H1 (cell line): ENCODE measurements around the gene VAV2. TPM values are rescaled to one million over a fixed set of nuclear protein-coding genes. Genes with fewer than 3 reads are reported as not detected.

Experiments used
- CTCF ChIA-PET: fragments of 300-600 bp; sonication (Branson Sonifier 250); formaldehyde crosslinking; loops from one replicate; lab custom pipeline; 2021; ENCODE audit not compliant: partially characterized antibody; lab: Charles Lee
- POLR2A ChIA-PET: fragments of 300-600 bp; sonication (Branson Sonifier 250); formaldehyde crosslinking; loops from one replicate; lab custom pipeline; 2021; ENCODE audit warnings: inconsistent platforms; ENCODE audit not compliant: partially characterized antibody; lab: Charles Lee
- DNase-seq, 2 experiments: peaks; one replicate each; pipeline versions ENCODE4 v3.0.0 to v3.0.0-alpha.2; 2010 to 2022; ENCODE audit warnings: low spot score in 2 of 2, low read depth in 1 of 2, mixed read lengths in 1 of 2
- FAIRE-seq: peaks from 2 replicates; lab custom pipeline; 2011; peaks lifted over from hg19 to GRCh38; lab: Jason Lieb, UNC
- H2AFZ ChIP-seq: 2 replicates; pipeline ENCODE4 v1.8.1; 2012; ENCODE audit warnings: low read length, inconsistent platforms
- H2AK5ac ChIP-seq: 2 replicates; pipeline ENCODE4 v1.6.1; 2013; ENCODE audit warnings: low read depth, low read length
- H2BK120ac ChIP-seq: replicated peaks from 2 replicates; pipeline ENCODE3; 2013; ENCODE audit warnings: low read depth, low read length, inconsistent platforms
- H2BK12ac ChIP-seq: 2 replicates; pipeline ENCODE4 v1.6.1; 2013; ENCODE audit warnings: low read depth, low read length
- H2BK15ac ChIP-seq: 2 replicates; pipeline ENCODE4 v1.6.1; 2013; ENCODE audit warnings: low read length
- H2BK20ac ChIP-seq: 2 replicates; pipeline ENCODE4 v1.6.1; 2013; ENCODE audit warnings: low read length
- H2BK5ac ChIP-seq: 2 replicates; pipeline ENCODE4 v1.6.1; 2013; ENCODE audit warnings: low read depth, low read length
- H3K14ac ChIP-seq: 2 replicates; pipeline ENCODE4 v1.6.1; 2013; ENCODE audit warnings: inconsistent platforms; ENCODE audit not compliant: insufficient read length
- H3K18ac ChIP-seq: 2 replicates; pipeline ENCODE4 v1.6.1; 2013; ENCODE audit warnings: low read length; ENCODE audit errors: extremely low read depth
- H3K23ac ChIP-seq: 2 replicates; pipeline ENCODE4 v1.6.1; 2013; ENCODE audit warnings: inconsistent platforms; ENCODE audit not compliant: insufficient read length
- H3K23me2 ChIP-seq: 2 replicates; pipeline ENCODE4 v1.6.1; 2013; ENCODE audit warnings: low read depth, low read length
- H3K27ac ChIP-seq: 2 replicates; pipeline ENCODE4 v1.6.1; 2011; ENCODE audit warnings: low read depth, low read length, inconsistent platforms
- H3K27me3 ChIP-seq, 4 experiments: replicated peaks in 1 of 4; 1 replicate in 1 of 4; 2 replicates in 3 of 4; pipeline versions ENCODE4 v1.6.1 to v1.8.1; 2011 to 2013; ENCODE audit warnings: low read length in 3 of 4, mild to moderate bottlenecking in 3 of 4, inconsistent platforms in 2 of 4, mixed read lengths in 2 of 4, moderate library complexity in 1 of 4; ENCODE audit not compliant: control insufficient read depth in 3 of 4, insufficient read depth in 3 of 4; ENCODE audit errors: extremely low read depth in 1 of 4
- H3K36me3 ChIP-seq, 4 experiments: 2 replicates each; pipeline versions ENCODE4 v1.6.1 to v1.8.1; 2011 to 2013; ENCODE audit warnings: mild to moderate bottlenecking in 4 of 4, low read length in 3 of 4, moderate library complexity in 2 of 4, control low read depth in 1 of 4, inconsistent platforms in 1 of 4; ENCODE audit not compliant: insufficient read depth in 4 of 4, control insufficient read depth in 2 of 4
- H3K4ac ChIP-seq: replicated peaks from 2 replicates; pipeline ENCODE3; 2013; ENCODE audit warnings: low read length, low read depth, mixed read lengths, inconsistent platforms; ENCODE audit not compliant: insufficient read length
- H3K4me1 ChIP-seq, 4 experiments: replicated peaks in 1 of 4; 1 replicate in 1 of 4; 2 replicates in 3 of 4; pipeline versions ENCODE4 v1.6.1 to v1.8.1; 2011 to 2013; ENCODE audit warnings: low read length in 3 of 4, inconsistent platforms in 2 of 4, mixed read lengths in 1 of 4; ENCODE audit not compliant: insufficient read depth in 4 of 4, control insufficient read depth in 3 of 4
- H3K4me2 ChIP-seq, 2 experiments: 2 replicates each; pipeline versions ENCODE4 v1.6.1 to v1.8.1; 2011 to 2013; ENCODE audit warnings: low read depth in 2 of 2, low read length in 2 of 2, control low read depth in 1 of 2, inconsistent platforms in 1 of 2, mild to moderate bottlenecking in 1 of 2; ENCODE audit not compliant: insufficient read depth in 1 of 2
- H3K4me3 ChIP-seq, 4 experiments: fragments of 200-600, 300-600 bp in 1 of 4; sonication (generic), shearing (Covaris generic), sonication (Bioruptor Twin) in 1 of 4; 2 replicates each; pipeline versions ENCODE4 v1.5.1 to v1.8.1; 2011 to 2016; ENCODE audit warnings: low read length in 4 of 4, low read depth in 3 of 4, control low read depth in 2 of 4, inconsistent platforms in 2 of 4, mild to moderate bottlenecking in 2 of 4, mixed read lengths in 1 of 4, moderate library complexity in 1 of 4; ENCODE audit not compliant: insufficient read depth in 2 of 4; ENCODE audit errors: extremely low read depth in 1 of 4
- H3K56ac ChIP-seq: replicated peaks from 2 replicates; pipeline ENCODE3; 2013; ENCODE audit warnings: low read depth, mild to moderate bottlenecking, mixed read lengths, low read length, inconsistent platforms; ENCODE audit not compliant: insufficient read length
- H3K79me1 ChIP-seq: 2 replicates; pipeline ENCODE4 v1.6.1; 2013; ENCODE audit warnings: low read depth, low read length, control low read depth
- H3K79me2 ChIP-seq, 2 experiments: 2 replicates each; pipeline versions ENCODE4 v1.6.1 to v1.8.1; 2012 to 2013; ENCODE audit warnings: low read length in 2 of 2, mild to moderate bottlenecking in 2 of 2, inconsistent platforms in 1 of 2; ENCODE audit not compliant: insufficient read depth in 2 of 2, control insufficient read depth in 1 of 2
- H3K9ac ChIP-seq, 4 experiments: replicated peaks in 1 of 4; 1 replicate in 1 of 4; 2 replicates in 3 of 4; pipeline versions ENCODE4 v1.6.1 to v1.8.1; 2011 to 2013; ENCODE audit warnings: low read depth in 3 of 4, low read length in 3 of 4, control low read depth in 2 of 4, mild to moderate bottlenecking in 2 of 4, moderate library complexity in 2 of 4, inconsistent platforms in 1 of 4; ENCODE audit errors: extremely low read depth in 1 of 4
- H3K9me3 ChIP-seq, 2 experiments: 2 replicates each; pipeline versions ENCODE4 v1.6.1 to v1.8.1; 2012 to 2013; ENCODE audit warnings: mild to moderate bottlenecking in 2 of 2, moderate library complexity in 2 of 2, control low read depth in 1 of 2, inconsistent platforms in 1 of 2, low read depth in 1 of 2, low read length in 1 of 2, mixed read lengths in 1 of 2; ENCODE audit not compliant: insufficient read depth in 2 of 2
- H4K20me1 ChIP-seq, 2 experiments: replicated peaks in 1 of 2; 2 replicates each; pipeline versions ENCODE3 to v1.8.1; 2011 to 2013; ENCODE audit warnings: inconsistent platforms in 2 of 2, low read length in 2 of 2, mild to moderate bottlenecking in 1 of 2; ENCODE audit not compliant: insufficient read depth in 2 of 2, control insufficient read depth in 1 of 2
- H4K5ac ChIP-seq: 2 replicates; pipeline ENCODE4 v1.6.1; 2013; ENCODE audit warnings: low read length, low read depth, mixed read lengths, inconsistent platforms; ENCODE audit not compliant: insufficient read length
- H4K8ac ChIP-seq: 2 replicates; pipeline ENCODE4 v1.8.0; 2013; ENCODE audit warnings: mild to moderate bottlenecking, moderate library complexity, low read length, inconsistent platforms; ENCODE audit not compliant: insufficient read depth; ENCODE audit errors: extremely low read depth
- H4K91ac ChIP-seq: replicated peaks from 2 replicates; pipeline ENCODE3; 2013; ENCODE audit warnings: low read length, mixed read lengths, inconsistent platforms; ENCODE audit not compliant: insufficient read length
- CEBPB ChIP-seq: IDR thresholded peaks from 2 replicates; pipeline ENCODE4 v1.6.1; 2012; ENCODE audit warnings: low read depth, low read length
- CTBP2 ChIP-seq: IDR thresholded peaks from 2 replicates; pipeline ENCODE4 v1.7.0; 2011; ENCODE audit warnings: borderline replicate concordance, mild to moderate bottlenecking, moderate library complexity, mixed read lengths, low read length; ENCODE audit not compliant: insufficient read depth, insufficient read length
- HDAC6 ChIP-seq: IDR thresholded peaks from one replicate; pipeline ENCODE4 v1.7.1; 2012; ENCODE audit warnings: low read depth, mild to moderate bottlenecking, inconsistent platforms, low read length, moderate library complexity
- MAX ChIP-seq: IDR thresholded peaks from 2 replicates; pipeline ENCODE4 v1.6.1; 2012; ENCODE audit warnings: inconsistent platforms
- NANOG ChIP-seq: IDR thresholded peaks from 2 replicates; pipeline ENCODE4 v1.6.1; 2011; ENCODE audit warnings: low read length, low read depth, mild to moderate bottlenecking, inconsistent platforms; ENCODE audit not compliant: insufficient read depth, poor library complexity, severe bottlenecking
- SAP30 ChIP-seq: fragments of 300-600 bp; sonication (generic); IDR thresholded peaks from 2 replicates; pipeline ENCODE4 v1.7.1; 2012; ENCODE audit warnings: low read length, moderate library complexity, mild to moderate bottlenecking, inconsistent platforms; ENCODE audit not compliant: insufficient read depth, insufficient replicate concordance
- SIN3A ChIP-seq, 2 experiments: IDR thresholded peaks in 1 of 2; conservative IDR thresholded peaks in 1 of 2; 2 replicates each; pipeline ENCODE4 v1.6.1; 2011 to 2012; ENCODE audit warnings: low read length in 2 of 2, improper control_type of control experiment in 1 of 2, low read depth in 1 of 2, mild to moderate bottlenecking in 1 of 2
- YY1 ChIP-seq: IDR thresholded peaks from 2 replicates; pipeline ENCODE4 v1.6.1; 2011; ENCODE audit warnings: low read depth, mild to moderate bottlenecking, low read length
- WGBS, 2 experiments: shearing (Covaris generic) in 1 of 2; methylation state at CpG; one replicate each; pipeline versions ENCODE4 v1.1.6 to v1.1.7; 2013 to 2015; ENCODE audit warnings: low lambda C conversion rate in 2 of 2, mixed read lengths in 2 of 2, inconsistent platforms in 1 of 2, low coverage in 1 of 2, missing lambda C conversion rate in 1 of 2; ENCODE audit not compliant: insufficient replicate concordance in 2 of 2, insufficient coverage in 1 of 2, insufficient read length in 1 of 2; ENCODE audit errors: extremely low coverage in 1 of 2, missing lambda C conversion rate in 1 of 2; 5-methylcytosine and 5-hydroxymethylcytosine counted together
- polyA plus RNA-seq, 7 experiments: library from polyadenylated mRNA; depleted of rRNA in 3 of 7; stranded (reverse) in 5 of 7; unstranded in 2 of 7; fragments of >200 nt in 5 of 7; fragments of 200-250 nt in 2 of 7; gene quantifications; 1 replicate in 5 of 7; 2 replicates in 1 of 7; 4 replicates in 1 of 7; pipeline versions ENCODE4 v1.2.1 to v1.2.3, GENCODE V29; 2011 to 2013; ENCODE audit warnings: missing spikeins in 2 of 7, mixed read lengths in 2 of 7
- total RNA-seq: library from RNA; stranded (reverse); fragmentation: NEBNext Ultra II Directional; extraction: Animal tissue kit (Norgen Biotek cat#: 25700); gene quantifications from 2 replicates; pipeline ENCODE4 v1.2.1, GENCODE V29; 2021
- TF ChIP-seq, protein P1 (sequence below): IDR thresholded peaks from 2 replicates; pipeline ENCODE4 v1.6.1; 2012; ENCODE audit warnings: low read length, inconsistent platforms

The VAV2 gene
- total and polyA plus RNA-seq, 2 of the 8 experiments (the other 6 are each of a cell fraction or from before 2014, with no cell fraction given), result 13.6 to 37.6 TPM

DNA sequence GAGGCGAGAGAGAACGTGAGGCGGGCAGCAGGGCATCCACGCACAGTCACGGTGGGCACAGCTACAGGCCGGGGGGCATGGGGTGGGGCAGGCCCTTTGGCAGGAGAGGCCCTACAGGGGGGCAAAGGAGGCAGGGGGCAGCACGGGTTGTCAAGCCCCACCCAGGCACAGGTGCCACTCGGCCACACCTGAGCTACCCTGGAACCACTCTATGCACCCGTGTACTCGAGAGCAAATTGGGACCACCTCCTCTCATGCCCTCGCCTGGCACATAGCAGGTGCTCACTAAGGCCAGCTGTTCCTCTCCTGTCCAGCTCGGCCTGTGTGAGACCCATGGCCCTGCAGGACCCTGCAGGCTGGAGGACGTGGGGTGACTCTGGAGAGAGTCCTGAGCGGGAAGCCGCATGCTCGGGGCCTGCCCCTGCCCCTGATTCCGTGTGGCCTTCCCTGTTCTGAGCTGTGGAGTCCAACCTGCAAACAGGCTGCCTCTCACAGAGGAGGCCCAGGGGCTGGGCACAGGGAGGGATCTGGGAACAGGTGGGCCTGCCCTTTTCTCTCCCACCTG lies 222.5 kb downstream of the VAV2 start:
- no peaks in the 10 kb centered on the region for H3K79me1 ChIP-seq
- H2BK15ac ChIP-seq, result no peak overlapping the region
- no peak overlapping the region for H4K5ac ChIP-seq
- no peak overlapping the region for H2BK20ac ChIP-seq
- H3K23ac ChIP-seq, result no peak overlapping the region
- H3K9me3 ChIP-seq, result peaks cover 0 to 3% of the 10 kb centered on the region in 2 experiments; a peak in 1 of 4 replicates
- no peaks in the 10 kb centered on the region for H3K23me2 ChIP-seq
- no peak overlapping the region for H2BK5ac ChIP-seq
- peaks cover 3 to 22% (median 13%) of the 10 kb centered on the region in 4 experiments; a peak in 7 of 8 replicates for H3K36me3 ChIP-seq
- no peak for TF ChIP-seq NANOG
- no peak for TF ChIP-seq CEBPB
- no peak for TF ChIP-seq CTBP2
- TF ChIP-seq YY1, result no peak
- no peak for TF ChIP-seq SIN3A (conservative IDR thresholded peaks at IDR 0.05 in 1 of 2, IDR thresholded peaks at IDR 0.05 in 1 of 2; ENCODE audit: low read depth in 1 of 2, low read length in 2 of 2)
- TF ChIP-seq HDAC6, result no peak
- no peak for TF ChIP-seq MAX
- no peak for TF ChIP-seq SAP30
- TF ChIP-seq, protein P1, sequence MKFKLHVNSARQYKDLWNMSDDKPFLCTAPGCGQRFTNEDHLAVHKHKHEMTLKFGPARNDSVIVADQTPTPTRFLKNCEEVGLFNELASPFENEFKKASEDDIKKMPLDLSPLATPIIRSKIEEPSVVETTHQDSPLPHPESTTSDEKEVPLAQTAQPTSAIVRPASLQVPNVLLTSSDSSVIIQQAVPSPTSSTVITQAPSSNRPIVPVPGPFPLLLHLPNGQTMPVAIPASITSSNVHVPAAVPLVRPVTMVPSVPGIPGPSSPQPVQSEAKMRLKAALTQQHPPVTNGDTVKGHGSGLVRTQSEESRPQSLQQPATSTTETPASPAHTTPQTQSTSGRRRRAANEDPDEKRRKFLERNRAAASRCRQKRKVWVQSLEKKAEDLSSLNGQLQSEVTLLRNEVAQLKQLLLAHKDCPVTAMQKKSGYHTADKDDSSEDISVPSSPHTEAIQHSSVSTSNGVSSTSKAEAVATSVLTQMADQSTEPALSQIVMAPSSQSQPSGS, result no peak
- no peak overlapping the region for H2AFZ ChIP-seq
- H3K79me2 ChIP-seq, result no peaks in the 10 kb centered on the region
- H4K91ac ChIP-seq, result no peak overlapping the region
- H2BK120ac ChIP-seq, result no peak overlapping the region
- POLR2A ChIA-PET, result interaction anchor here (1.7 kb wide), 1 partner anchor 11 kb away, joined by 3 read pairs; no protein-coding TSS in a partner anchor
- CTCF ChIA-PET, result interaction anchor here (0.6 to 6.8 kb wide), 21 partner anchors 10 to 247 kb away, joined by 3 to 65 read pairs (median 4); partner anchors contain the start of gene SARDH
- no peak overlapping the region for H3K27ac ChIP-seq
- H3K4ac ChIP-seq, result no peak overlapping the region
- H3K9ac ChIP-seq, result no peak overlapping the region
- no peaks in the 10 kb centered on the region for H3K4me1 ChIP-seq
- no peak overlapping the region for H4K8ac ChIP-seq
- DNase-seq, result no peak
- no peak overlapping the region for H3K56ac ChIP-seq
- H3K4me2 ChIP-seq, result no peak overlapping the region
- H2AK5ac ChIP-seq, result no peak overlapping the region
- peaks cover 2 to 3% of the 10 kb centered on the region in 2 experiments for H4K20me1 ChIP-seq
- H3K4me3 ChIP-seq, result no peak overlapping the region
- no peak for FAIRE-seq
- H3K18ac ChIP-seq, result no peak overlapping the region
- H3K27me3 ChIP-seq, result no peaks in the 10 kb centered on the region
- H2BK12ac ChIP-seq, result no peak overlapping the region
- no peak overlapping the region for H3K14ac ChIP-seq
- 94% methylated on average over 14 of the region's 17 CpGs; no CpG with 5 or more reads in 1 of the 2 experiments for WGBS, 2 experiments
